Psoas muscle (tissue), 8 donors: ENCODE data around the gene SCD. TPM values are rescaled to one million over a fixed set of nuclear protein-coding genes. Genes with fewer than 3 reads are reported as not detected.
A peak's percentile ranks its signal among the peaks of the same experiment; 100 is the strongest.

Experiments
- ATAC-seq, 4 donors: fragments of 200-7000 bp; cut with Tn5 transposase; one replicate each; pipeline ENCODE4 v1.9.1; 2020; ENCODE audit warnings: moderate library complexity in 3 of 4, mild to moderate bottlenecking in 2 of 4
- DNase-seq, 2 donors: peaks; one replicate each; pipeline ENCODE4 v3.0.0-alpha.2; 2020
- H3K27ac ChIP-seq: fragments of 200-600 bp; one replicate; pipeline ENCODE4 v1.8.0; 2022
- H3K27me3 ChIP-seq, 3 donors: fragments of 200-600 bp in 1 of 3; one replicate each; pipeline versions ENCODE4 v1.6.1 to v1.8.0; 2013 to 2022; ENCODE audit warnings: low read length in 2 of 3, mild to moderate bottlenecking in 2 of 3, moderate library complexity in 1 of 3; ENCODE audit not compliant: insufficient read depth in 3 of 3
- H3K36me3 ChIP-seq, 2 donors: fragments of 200-600 bp in 1 of 2; one replicate each; pipeline versions ENCODE4 v1.6.1 to v1.8.0; 2013 to 2022; ENCODE audit warnings: low read depth in 1 of 2, mild to moderate bottlenecking in 1 of 2, moderate library complexity in 1 of 2; ENCODE audit not compliant: insufficient read depth in 1 of 2
- H3K4me1 ChIP-seq: fragments of 200-600 bp; one replicate; pipeline ENCODE4 v1.8.0; 2022
- H3K4me3 ChIP-seq: fragments of 200-600 bp; one replicate; pipeline ENCODE4 v1.8.0; 2022; ENCODE audit warnings: mild to moderate bottlenecking
- H3K9me3 ChIP-seq: fragments of 200-600 bp; one replicate; pipeline ENCODE4 v1.8.0; 2022
- CTCF ChIP-seq: fragments of 200-600 bp; IDR thresholded peaks from one replicate; pipeline ENCODE4 v1.8.0; 2022; ENCODE audit warnings: antibody characterized with exemption
- WGBS, 3 donors: extraction: QIAGEN DNeasy Blood & Tissue Kit; methylation state at CpG; one replicate each; pipeline versions ENCODE4 v1.1.6 to v1.1.7; 2013; 5-methylcytosine and 5-hydroxymethylcytosine counted together
- intact Hi-C, 2 donors: fragments of 100-400 bp; cut with DNase I; formaldehyde crosslinking; loops; one replicate each; pipeline versions ENCODE4 v1.11.0 to v1.14.2; 2022
- polyA plus RNA-seq, 3 donors: library from polyadenylated mRNA; stranded (reverse); fragments of 200-250 nt; gene quantifications; one replicate each; pipeline ENCODE4 v1.2.3, GENCODE V29; 2013
- total RNA-seq, 4 donors: library from RNA; stranded (reverse); fragmentation: NEBNext Ultra II Directional in 2 of 4; extraction: Animal tissue kit (Norgen Biotek cat#: 25700) in 2 of 4; gene quantifications; one replicate each; pipeline versions ENCODE4 v1.2.1 to v1.2.4, GENCODE V29; 2021 to 2023
- donor health status: healthy with polysubstance abuse.
- donor health status: DM: no; HTN: no; CAD: no; lungs with moderate emphysema.
- donor health status: Bipolar disorder and iron deficiency.
- donor health status: healthy.
- donor health status: DM: yes; HTN: yes; CAD: no.
- donor health status: DM: no; HTN: no; CAD: no.
- donor health status: DM: no; HTN: no; CAD: no.
- donor health status: DM: yes; HTN: yes; CAD: no.

SCD gene
- total and polyA plus RNA-seq, 7 donors = 1.1 to 18.4 (median 9.5) TPM

GRCh38 chr10:100319707-100320402, 27.2 kb upstream of the SCD start:
- DNase-seq = no peak
- H3K9me3 ChIP-seq = no peaks in the 10 kb centered on the region
- peaks cover 0 to 31% (median 4%) of the 10 kb centered on the region in 3 donors for H3K27me3 ChIP-seq
- WGBS, 3 donors = 69 to 74% (median 71%) methylated on average over 1 of the region's 1 CpG
- no peaks in the 10 kb centered on the region for H3K4me1 ChIP-seq
- H3K36me3 ChIP-seq = no peaks in the 10 kb centered on the region
- H3K4me3 ChIP-seq = no peak overlapping the region
- intact Hi-C loops = no loop called here
- no peak overlapping the region for H3K27ac ChIP-seq
- no peak for ATAC-seq
- TF ChIP-seq CTCF = no peak

- no peak for TF ChIP-seq CTCF
- intact Hi-C loops = no loop called here
- 45 to 48% (median 47%) methylated on average over 7 of the region's 7 CpGs for WGBS, 3 donors
These were observed 21.9 kb upstream of the SCD start for GRCh38 chr10:100325158-100325557.

GRCh38 chr10:100327007-100327717, 19.9 kb upstream of the SCD start:
- Histone ChIP-seq H3K4me1 (peaks cover 11% of the 10 kb centered on the region), H3K9me3 (no peaks in the 10 kb centered on the region), H3K4me3 (no peak overlapping the region), H3K36me3 (no peaks in the 10 kb centered on the region), H3K27me3 (peaks cover 0 to 27% (median 5%) of the 10 kb centered on the region in 3 donors), H3K27ac (peak overlapping the region; percentile 60)
- 16 to 27% (median 20%) methylated on average over 8 of the region's 8 CpGs for WGBS, 3 donors
- ATAC-seq = peak; percentile 84 to 97 (median 94)
- intact Hi-C loops = no loop called here
- DNase-seq = peak in 1 of 2 donors; percentile 21
- no peak for TF ChIP-seq CTCF

More at GRCh38 chr10:100325158-100325557, 21.9 kb upstream of the SCD start:
- H3K36me3 ChIP-seq = no peaks in the 10 kb centered on the region
- ATAC-seq (no peak), DNase-seq (no peak)
- peaks cover 11% of the 10 kb centered on the region for H3K4me1 ChIP-seq
- H3K27me3 ChIP-seq = peaks cover 0 to 29% (median 5%) of the 10 kb centered on the region in 3 donors
- no peak overlapping the region for H3K4me3 ChIP-seq
- no peaks in the 10 kb centered on the region for H3K9me3 ChIP-seq
- H3K27ac ChIP-seq = no peak overlapping the region

GRCh38 chr10:100327718-100328009, 19.4 kb upstream of the SCD start:
- H3K4me3 ChIP-seq = no peak overlapping the region
- H3K9me3 ChIP-seq = no peaks in the 10 kb centered on the region
- DNase-seq = no peak
- peak in 1 of 4 donors; percentile 6 for ATAC-seq
- no peaks in the 10 kb centered on the region for H3K36me3 ChIP-seq
- H3K27ac ChIP-seq = peak overlapping the region; percentile 60
- intact Hi-C loops = no loop called here
- H3K4me1 ChIP-seq = peaks cover 11% of the 10 kb centered on the region
- no peak for TF ChIP-seq CTCF
- 37 to 62% (median 41%) methylated on average over 3 of the region's 3 CpGs for WGBS, 3 donors
- H3K27me3 ChIP-seq = peaks cover 0 to 27% (median 5%) of the 10 kb centered on the region in 3 donors
